Muscle of arm (tissue), 12 donors: ENCODE measurements around the gene NT5DC1. TPM values are rescaled to one million over a fixed set of nuclear protein-coding genes. Genes with fewer than 3 reads are reported as not detected.
"Not testable (repeated sequence)": the region's sequence is repeated elsewhere in the genome, so short reads cannot be mapped to it uniquely, and the experiment has no call there.

Source experiments
- DNase-seq: peaks from one replicate; pipeline ENCODE4 v3.0.0-alpha.2; 2013
- polyA plus RNA-seq, 12 donors: library from polyadenylated mRNA; unstranded; fragments of 120-200 nt; gene quantifications; one replicate each; pipeline ENCODE4 v1.2.1, GENCODE V29; 2013; ENCODE audit not compliant: insufficient read length in 12 of 12

Gene NT5DC1
- polyA plus RNA-seq, 12 donors, result 16.8 to 26.0 (median 22.2) TPM; not detected in 1

DNA sequence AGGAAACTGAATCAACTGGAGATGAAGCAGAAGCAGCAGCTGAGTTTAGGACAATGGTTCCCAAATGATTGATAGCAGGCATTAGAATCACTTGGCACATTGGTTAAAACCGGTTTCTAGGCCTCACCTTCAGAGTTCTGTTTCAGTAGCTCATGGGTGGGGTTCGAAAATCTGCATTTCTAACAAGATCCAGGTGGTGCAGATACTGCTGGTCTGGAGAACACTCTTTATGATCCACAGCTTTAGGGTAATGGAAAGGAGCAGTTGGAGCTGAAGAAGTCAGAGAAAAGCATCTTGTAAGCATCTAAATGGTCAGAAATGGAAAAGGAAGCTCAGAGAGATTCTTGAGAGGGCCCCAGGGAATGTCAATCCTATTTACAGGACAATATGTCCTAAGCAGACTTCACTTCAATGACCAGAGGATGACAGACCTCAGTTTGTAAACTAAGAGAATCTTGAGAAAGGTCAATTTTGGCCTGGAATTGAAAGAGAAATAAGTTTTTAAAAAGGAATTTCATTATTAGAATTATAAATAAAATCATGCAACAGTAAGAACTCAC lies 170.6 kb downstream of the NT5DC1 start:
- no peak for DNase-seq

DNA sequence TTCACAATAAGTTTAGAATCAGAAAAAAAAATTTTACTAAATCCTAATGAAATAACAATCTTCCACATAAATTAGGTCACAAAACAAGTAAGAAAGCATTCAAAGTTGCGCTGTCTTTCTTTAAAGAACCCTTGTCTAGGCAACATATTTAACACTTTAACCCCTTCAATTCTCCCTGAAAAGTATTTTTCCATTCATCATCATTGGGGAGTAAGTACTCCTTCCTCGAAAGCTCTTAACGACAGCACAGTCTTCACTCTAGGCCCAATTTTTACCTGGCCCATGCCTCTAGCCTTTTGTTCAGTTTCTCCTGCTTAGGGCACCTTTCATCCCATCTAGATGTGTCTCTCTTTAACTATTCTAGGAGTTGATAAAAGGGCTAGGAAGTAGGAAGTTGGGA lies 176.5 kb downstream of the NT5DC1 start:
- DNase-seq, result no peak

DNA sequence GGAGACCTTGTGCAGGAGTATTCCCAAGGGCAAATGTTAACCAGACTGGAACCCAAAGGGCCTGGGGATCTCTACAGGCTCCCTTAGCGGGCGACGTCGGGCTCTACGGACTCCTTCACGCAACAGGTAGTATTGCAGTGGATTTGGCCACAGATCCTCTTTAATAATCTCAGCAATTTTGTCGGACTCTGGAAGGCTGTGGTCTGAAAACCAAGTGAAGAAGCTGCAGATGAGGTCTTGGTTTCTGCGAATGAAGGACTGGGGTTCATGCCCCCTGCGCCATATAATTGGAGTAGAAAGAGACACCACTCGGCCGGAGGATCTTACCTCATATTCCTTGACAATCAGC lies 177.8 kb downstream of the NT5DC1 start:
- DNase-seq, result no peak

DNA sequence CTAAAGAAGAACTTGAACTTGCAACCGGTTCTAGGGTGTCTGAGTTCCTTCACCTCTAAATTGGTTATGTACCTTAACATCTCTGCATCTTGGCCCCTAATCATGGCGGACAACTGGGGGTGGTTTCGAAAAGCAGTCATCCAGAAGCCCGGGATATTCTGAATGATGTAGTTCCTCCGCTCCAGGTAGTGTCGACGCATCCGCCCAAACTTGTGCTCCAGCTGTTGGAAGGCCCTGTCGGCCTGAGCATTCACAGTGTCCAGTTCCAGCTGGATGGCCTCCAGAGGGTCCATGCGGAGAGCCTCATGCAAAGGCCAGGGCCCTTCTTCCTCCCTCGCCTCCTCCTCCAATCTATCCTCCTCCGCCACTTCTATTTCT lies 178.2 kb downstream of the NT5DC1 start:
- DNase-seq, result peak; percentile 80

DNA sequence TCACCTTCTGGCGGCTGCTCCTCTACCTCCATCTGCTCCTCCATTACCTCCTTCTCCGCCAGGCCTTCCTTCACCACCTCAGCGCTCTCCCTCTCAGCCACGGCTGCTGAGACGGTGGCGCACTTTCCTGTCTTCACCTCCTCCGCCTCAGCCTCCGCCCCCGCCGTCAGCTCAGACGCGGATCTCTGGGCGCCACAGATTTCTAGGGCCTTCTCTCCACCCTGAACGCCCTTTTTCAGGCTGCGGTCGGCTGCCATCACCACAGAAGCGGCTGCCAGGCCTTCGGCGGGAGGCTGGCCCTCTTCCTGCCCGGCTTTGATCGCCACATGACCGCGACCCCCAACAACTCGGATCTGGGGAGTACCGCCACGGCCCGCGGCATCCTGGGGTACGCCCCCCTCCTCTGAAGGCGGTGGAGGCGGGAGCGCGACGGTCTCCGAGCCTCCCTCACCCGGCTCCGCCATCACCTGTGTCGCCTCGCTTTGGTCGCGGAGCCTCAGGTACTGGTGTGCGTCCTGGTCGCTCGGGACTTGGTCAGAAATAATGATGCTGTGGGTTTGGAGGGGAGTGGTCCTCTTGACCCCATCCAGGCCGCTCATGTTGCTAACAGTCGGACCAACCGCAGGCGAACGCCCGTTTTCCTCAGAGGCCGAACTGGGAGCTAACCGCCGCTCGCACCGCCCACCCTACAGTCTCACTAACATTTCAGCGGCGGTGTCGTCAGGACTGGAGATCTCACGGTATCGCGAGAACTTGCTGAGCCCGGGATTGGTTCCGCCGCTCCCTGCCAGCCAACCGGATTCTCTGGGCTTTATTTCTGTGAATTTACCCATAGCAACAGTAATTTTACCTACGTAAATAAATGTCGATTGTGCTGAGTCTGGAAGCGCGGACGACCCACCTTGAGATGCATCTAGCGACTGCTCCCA lies 178.8 kb downstream of the NT5DC1 start, which contains the start of gene TSPYL1:
Gene TSPYL1 (minus strand): TSS at position 699 of the 929 bp plus-strand sequence. CDS start 100 bp downstream, at position 599.
- peak; percentile 97 for DNase-seq

DNA sequence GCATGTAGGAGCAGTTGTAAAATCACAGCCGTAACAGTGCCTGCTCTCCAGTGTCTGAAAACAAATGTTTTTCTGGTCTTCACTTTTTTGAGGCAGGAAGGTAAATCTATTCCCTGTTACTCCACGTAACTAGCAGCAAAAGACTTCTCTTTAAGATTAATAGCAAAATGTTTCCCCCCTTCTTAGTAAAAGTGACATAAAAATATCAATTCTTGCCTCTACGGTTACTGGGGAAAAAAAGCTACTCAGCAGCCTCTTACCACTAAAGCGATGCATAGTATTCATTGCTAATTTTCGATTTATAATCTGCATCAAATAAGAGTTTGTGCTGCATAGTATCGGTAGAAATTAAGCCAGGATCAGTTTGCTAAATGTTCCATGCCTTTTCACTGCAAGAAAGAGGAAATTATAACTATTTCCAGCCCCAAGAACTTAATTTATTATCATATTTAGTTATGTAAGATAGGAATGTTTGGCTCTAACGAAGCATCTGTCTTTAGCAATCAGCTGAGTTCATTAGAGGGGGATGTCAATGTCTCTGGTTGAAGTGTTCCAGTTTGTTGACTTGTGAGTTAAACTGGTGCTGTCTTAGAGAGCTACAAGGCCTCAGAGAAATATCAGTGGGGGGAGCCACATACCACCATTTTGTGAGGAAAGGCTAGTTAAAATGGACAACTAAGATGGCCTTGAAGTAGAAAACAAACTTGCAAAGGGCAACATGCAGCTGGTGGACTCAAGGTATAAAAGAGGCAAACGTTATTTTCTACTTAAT lies 179.7 kb downstream of the NT5DC1 start:
- no peak for DNase-seq

DNA sequence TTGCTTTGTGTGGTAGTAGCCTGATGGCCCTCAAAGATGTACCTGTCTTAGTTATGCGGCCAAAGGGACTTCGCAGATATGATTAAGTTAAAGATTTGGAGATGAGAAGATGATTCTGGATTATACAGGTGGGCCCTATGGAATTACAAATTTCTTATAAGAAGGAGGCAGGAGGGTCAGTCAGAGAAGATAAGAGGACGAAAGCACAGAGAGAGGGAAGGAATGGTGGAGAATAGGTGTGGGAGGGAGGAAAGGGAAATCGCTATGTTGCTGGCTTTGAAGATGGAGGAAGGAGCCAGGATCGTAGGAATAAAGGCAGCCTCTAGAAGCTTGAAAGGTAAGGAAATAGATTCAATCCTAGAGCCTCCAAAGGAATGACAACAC lies 180.3 kb downstream of the NT5DC1 start:
- no peak for DNase-seq

DNA sequence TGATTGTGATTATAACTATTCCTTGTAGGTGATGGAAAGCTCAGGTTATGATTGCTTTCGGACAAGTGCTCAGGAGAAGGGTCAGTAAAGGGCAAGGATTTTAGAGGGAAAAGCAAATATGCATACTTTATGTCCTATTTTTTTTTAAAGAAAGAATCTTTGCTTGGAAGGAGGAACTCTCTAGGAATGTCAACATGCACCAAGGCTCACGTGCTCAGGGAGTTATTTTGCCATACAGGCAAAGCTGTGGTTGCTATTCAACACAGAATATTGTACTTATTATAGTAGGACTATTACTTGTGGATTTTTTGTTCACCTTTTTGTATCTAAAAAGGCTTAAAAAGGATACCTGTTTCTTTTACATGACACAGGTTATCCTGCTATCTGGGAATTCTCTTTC lies 182.0 kb downstream of the NT5DC1 start:
- DNase-seq, result no peak

DNA sequence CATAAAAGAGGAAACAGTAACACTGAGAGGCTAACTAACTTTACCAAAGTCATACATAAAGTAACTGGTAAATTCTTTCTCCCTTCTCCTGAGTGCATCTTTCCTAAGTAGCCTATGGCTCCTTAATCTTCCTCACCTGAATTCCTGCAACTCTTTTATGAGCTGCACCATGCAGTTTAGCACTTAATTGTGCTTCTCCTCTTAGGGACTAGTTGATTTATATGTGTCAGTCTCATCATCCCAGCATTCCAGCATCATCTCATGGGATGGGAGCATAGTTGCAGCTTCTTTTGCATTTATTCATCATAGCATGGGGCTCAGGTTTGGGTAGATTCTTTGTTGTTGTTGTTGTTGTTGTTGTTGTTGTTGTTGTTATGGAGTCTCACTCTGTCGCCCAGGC lies 182.5 kb downstream of the NT5DC1 start:
- DNase-seq, result no peak

DNA sequence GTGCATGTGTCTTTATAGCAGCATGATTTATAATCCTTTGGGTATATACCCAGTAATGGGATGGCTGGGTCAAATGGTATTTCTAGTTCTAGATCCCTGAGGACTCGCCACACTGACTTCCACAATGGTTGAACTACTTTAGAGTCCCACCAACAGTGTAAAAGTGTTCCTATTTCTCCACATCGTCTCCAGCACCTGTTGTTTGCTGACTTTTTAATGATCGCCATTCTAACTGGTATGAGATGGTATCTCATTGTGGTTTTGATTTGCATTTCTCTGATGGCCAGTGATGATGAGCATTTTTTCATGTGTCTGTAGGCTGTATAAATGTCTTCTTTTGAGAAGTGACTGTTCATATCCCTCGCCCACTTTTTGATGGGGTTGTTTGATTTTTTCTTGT lies 184.3 kb downstream of the NT5DC1 start:
- DNase-seq, result not testable (repeated sequence)

DNA sequence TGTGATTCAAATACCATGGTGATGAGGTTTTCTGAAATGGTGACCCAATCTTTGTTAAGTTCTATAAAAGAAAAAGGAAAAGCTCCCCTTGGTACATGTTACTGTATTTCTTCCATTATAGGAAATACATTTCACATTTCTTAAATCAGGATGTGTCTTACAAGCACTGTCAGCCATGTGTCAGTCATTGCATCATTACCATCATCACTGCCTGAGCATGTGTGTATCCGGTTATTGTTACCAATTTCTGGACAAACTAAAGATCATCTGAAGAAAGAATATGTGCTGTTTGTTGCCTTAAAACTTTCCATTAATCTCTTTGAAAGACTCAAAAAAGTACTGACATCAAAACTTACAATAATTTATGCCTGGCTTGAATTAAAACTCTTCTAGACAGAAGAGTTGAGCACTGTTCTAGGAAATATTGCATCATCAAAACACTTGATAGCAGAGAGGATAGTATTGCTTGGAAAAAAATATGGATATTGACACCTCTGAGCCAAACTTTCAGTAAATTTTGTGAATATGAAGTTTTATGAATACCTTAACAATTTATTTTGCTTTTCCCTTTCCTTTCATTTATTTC lies 186.2 kb downstream of the NT5DC1 start:
- DNase-seq, result no peak

DNA sequence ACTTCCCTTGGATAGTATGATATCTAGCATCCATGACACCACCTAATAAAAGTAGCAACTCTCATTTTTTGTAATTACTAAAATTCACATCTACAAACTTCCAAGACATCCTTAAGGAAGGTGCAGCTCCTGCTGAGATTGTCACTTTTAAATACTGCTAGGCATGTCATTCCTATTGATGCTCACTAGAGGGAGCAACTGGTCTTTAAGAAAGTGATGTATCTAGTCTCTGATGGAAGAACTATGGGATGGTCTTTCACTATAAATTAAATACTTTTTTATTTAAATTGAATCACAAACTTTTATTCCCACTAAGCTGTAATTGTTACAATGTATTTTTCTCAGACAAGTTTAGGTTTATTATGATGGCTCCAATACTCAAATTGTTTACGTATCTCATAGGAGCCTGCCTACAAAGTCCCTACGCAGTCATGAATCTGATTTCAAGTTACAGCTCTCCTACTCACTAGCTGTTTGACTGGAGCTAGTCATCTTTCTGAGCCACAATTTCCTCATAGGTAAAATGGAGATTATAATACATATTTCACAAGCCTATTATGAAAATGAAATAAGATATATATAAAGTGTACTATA lies 187.1 kb downstream of the NT5DC1 start:
- no peak for DNase-seq

DNA sequence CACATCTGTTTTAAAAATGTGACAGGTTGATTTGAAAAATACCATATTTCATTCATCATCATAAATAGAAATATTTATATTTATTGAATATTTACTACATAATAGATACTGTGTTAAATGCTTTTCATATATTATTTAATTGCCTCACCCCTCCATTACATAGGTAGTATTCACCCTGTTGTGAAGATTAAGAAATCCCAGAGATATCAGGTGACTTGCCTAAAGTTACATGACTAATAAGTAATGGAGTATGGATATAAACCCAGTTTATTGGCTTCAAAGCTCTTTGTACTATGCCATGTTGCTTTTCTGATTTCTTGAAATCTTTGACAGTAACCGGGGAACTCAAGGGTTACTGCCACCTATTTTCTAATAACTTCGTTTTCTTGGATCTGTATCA lies 189.2 kb downstream of the NT5DC1 start:
- no peak for DNase-seq

DNA sequence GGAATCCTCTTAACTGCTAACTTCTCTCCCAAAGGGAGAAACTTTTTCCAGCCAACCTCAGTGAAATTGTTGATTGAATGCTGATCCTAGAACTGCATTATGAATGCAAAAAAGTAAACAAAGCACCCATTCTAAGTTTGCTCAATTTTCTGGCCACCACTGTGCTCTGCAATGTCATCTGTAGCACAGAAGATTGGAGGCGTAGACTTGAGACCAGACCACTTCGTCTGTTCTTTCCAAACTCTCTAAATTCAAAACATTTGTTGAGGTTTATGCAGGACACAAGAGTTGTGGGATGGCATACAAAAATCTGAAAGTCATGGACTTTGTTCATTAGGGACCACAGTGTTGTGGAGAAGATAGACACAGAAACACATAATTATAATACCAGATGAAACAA lies 190.1 kb downstream of the NT5DC1 start:
- DNase-seq, result no peak

DNA sequence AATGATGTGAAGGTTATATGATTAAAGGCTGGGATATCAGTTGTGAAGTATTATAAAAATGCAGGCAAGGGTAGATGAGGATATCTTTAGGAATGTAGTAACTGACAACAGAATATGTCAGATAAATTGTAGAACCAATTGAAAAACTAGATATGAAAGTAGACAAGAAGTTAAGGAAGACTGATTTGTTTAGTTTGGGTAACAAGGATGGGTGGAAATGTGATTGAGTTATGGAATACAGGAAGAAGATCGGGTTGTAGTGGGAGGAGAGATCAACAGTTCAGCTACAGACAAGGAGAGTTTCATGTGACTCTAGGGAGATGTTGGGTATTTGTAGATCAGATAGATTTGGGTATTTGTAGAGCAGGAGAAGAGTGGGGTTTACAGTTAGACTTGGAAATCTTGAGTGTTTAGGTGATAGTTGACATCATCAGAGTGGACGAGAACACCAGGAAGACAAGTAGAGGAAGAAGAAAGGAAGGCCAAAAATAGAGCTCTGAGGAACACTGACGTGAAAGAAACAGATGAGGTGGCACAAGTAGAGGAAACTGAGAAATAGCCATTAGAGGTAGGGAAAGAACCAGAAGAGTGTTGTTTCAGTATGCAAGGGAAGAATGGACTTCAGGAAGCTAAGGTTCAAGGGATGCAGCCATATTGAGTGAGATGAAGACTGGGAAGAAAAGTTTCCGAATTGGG lies 191.2 kb downstream of the NT5DC1 start:
- no peak for DNase-seq

DNA sequence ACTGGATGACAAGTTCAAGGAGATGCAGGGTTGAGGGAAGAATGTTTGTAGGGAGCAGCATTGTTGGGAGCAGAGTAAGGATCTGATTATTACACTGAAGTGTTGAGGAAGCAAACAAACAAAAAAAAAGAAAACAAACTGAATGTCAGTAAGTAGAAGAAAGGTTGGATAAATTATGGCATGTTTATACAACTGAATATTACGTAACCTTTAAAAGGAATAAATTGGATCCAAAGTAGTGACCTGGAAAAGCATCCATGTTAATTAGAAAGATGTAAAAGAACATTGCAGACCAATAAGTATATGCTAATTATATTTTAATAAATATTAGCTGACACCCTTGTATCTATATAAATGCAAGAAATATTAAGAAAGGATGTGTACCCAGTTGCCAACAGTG lies 191.9 kb downstream of the NT5DC1 start:
- no peak for DNase-seq

DNA sequence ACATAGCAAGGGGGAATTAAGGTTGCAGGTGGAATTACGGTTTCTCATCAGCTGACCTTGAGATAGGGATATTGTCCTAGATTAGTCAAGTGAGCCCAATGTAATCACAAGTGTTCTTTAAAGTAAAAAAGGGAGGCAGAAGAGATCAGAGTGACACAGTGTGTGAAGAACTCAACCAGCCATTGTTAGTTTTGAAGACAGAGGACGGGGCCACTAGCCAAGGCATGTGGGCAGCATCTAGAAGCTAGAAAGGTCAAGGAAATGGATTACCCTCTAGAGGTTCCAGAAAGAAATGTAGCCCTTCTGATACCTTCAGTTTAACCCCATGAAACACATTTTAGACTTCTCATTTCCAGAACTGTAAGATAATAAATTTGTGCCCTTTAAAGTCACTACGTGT lies 197.6 kb downstream of the NT5DC1 start:
- DNase-seq, result no peak

DNA sequence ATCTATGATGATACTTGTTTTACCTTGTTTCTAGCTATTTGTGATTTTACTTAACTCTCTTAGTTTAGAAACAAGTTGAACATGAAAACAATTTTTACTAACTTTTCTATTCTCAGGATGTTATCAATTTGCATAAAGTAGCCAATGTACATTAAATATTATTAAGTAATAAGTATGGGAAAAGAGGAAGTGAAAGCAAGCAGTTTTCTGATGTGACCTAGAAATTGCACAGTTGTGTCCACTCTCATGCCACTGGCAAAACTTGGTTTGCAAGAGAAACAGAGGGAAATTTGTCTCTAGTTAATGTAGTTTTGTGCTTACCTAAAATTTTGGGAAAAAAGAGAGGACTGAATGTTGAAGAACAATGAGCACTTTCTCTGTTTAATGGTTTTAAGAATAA lies 198.3 kb downstream of the NT5DC1 start:
- no peak for DNase-seq
